ENCODE results near the gene FBXO8. TPM values are rescaled to one million over a fixed set of nuclear protein-coding genes. Genes with fewer than 3 reads are reported as not detected.

FBXO8 gene
- polyA plus RNA-seq, 2 of the 4 experiments (the other 2 are of a cell fraction): 10.3 to 19.5 TPM

GRCh38 chr4:174279433-174280155 lies 3.9 kb downstream of the FBXO8 start (continued):
- TF ChIP-seq FOXS1 (CRISPR knock-in tag; IDR thresholded peaks at IDR 0.05): no peak
- no peak for TF ChIP-seq RFX5 (IDR thresholded peaks at IDR 0.05)
- TF ChIP-seq ZFP36 (IDR thresholded peaks at IDR 0.05; ENCODE audit: borderline replicate concordance, partially characterized antibody): no peak
- no peak for TF ChIP-seq KDM5A (IDR thresholded peaks at IDR 0.05)
- TF ChIP-seq USF2 (IDR thresholded peaks at IDR 0.05): no peak

- no peak overlapping the region for H3K4me2 ChIP-seq
- ATAC-seq: no peak
- no peaks in the 10 kb centered on the region for H3K9me3 ChIP-seq
- DNase-seq (ENCODE audit: low read depth in 1 of 2, low spot score in 1 of 2): no peak
- CTCF ChIA-PET: no interaction called here
- no peak overlapping the region for H3K27ac ChIP-seq
- POLR2A ChIA-PET: no interaction called here
- TF ChIP-seq HES2 (IDR thresholded peaks at IDR 0.05) (no peak), TFCP2L1 (CRISPR knock-in tag; IDR thresholded peaks at IDR 0.05) (no peak), TP53 (CRISPR knock-in tag; IDR thresholded peaks at IDR 0.05) (no peak), EHMT2 (IDR thresholded peaks at IDR 0.05; ENCODE audit: low read depth) (no peak), BCL3 (IDR thresholded peaks at IDR 0.05) (no peak), CEBPB (IDR thresholded peaks at IDR 0.05) (no peak), RAD21 (conservative IDR thresholded peaks at IDR 0.05 in 1 of 2, IDR thresholded peaks at IDR 0.05 in 1 of 2) (no peak), EHF (CRISPR knock-in tag; IDR thresholded peaks at IDR 0.05) (no peak), SMC3 (IDR thresholded peaks at IDR 0.05) (no peak)
- no peak overlapping the region for H3K4me3 ChIP-seq
- peaks cover 7% of the 10 kb centered on the region; the same call in 1 of the 3 replicates for H3K4me1 ChIP-seq
- FAIRE-seq: no peak
These were observed 5.0 kb downstream of the FBXO8 start for GRCh38 chr4:174278467-174278866.

- H3K9me3 ChIP-seq: no peaks in the 10 kb centered on the region
- POLR2A ChIA-PET: no interaction called here
- no peak overlapping the region for H3K4me3 ChIP-seq
- H3K4me2 ChIP-seq: no peak overlapping the region
- DNase-seq (ENCODE audit: low read depth in 1 of 2, low spot score in 1 of 2) (no peak), FAIRE-seq (no peak), ATAC-seq (no peak)
- H3K27ac ChIP-seq: no peak overlapping the region
- 63% methylated on average over 3 of the region's 3 CpGs for WGBS (ENCODE audit: missing lambda C conversion rate)
- no peak for TF ChIP-seq POLR2A (IDR thresholded peaks at IDR 0.05; ENCODE audit: low read length)
- no peak for TF ChIP-seq ATOH8 (CRISPR knock-in tag; IDR thresholded peaks at IDR 0.05; ENCODE audit: low read depth)
- TF ChIP-seq CEBPB (IDR thresholded peaks at IDR 0.05): no peak
- TF ChIP-seq NPAS2 (CRISPR knock-in tag; IDR thresholded peaks at IDR 0.05; ENCODE audit: borderline replicate concordance): no peak
- TF ChIP-seq RFX5 (IDR thresholded peaks at IDR 0.05): no peak
- no peak for TF ChIP-seq HOXB5 (CRISPR knock-in tag; IDR thresholded peaks at IDR 0.05)
- CTCF ChIA-PET: no interaction called here
- H3K4me1 ChIP-seq: peaks cover 7% of the 10 kb centered on the region; the same call in 1 of the 3 replicates
These were observed 6.0 kb downstream of the FBXO8 start for GRCh38 chr4:174277433-174277832.

GRCh38 chr4:174275101-174275500 lies 8.4 kb downstream of the FBXO8 start:
- CTCF ChIA-PET: no interaction called here
- H3K4me2 ChIP-seq: no peak overlapping the region
- no peak overlapping the region for H3K27ac ChIP-seq
- no peaks in the 10 kb centered on the region for H3K9me3 ChIP-seq
- TF ChIP-seq ZSCAN20 (CRISPR knock-in tag; IDR thresholded peaks at IDR 0.05) (no peak), CTCF (IDR thresholded peaks at IDR 0.05) (no peak), TFCP2L1 (CRISPR knock-in tag; IDR thresholded peaks at IDR 0.05) (no peak)
- ATAC-seq: no peak
- WGBS (ENCODE audit: missing lambda C conversion rate): 85% methylated on average over 3 of the region's 3 CpGs
- POLR2A ChIA-PET: no interaction called here
- DNase-seq (ENCODE audit: low read depth in 1 of 2, low spot score in 1 of 2): no peak
- H3K4me1 ChIP-seq: no peaks in the 10 kb centered on the region
- H3K4me3 ChIP-seq: no peak overlapping the region
- FAIRE-seq: no peak
